HepG2 (cell line): ENCODE results near the gene ERRFI1. TPM values are rescaled to one million over a fixed set of nuclear protein-coding genes. Genes with fewer than 3 reads are reported as not detected.

Experiments
- ATAC-seq: fragments of 200-7000 bp; cut with Tn5 transposase; 3 replicates; pipeline ENCODE4 v1.9.1; 2020; ENCODE audit warnings: mild to moderate bottlenecking, moderate library complexity
- BruUV-seq: library from RNA; stranded (reverse); fragments of 400-500 nt; replicated peaks from 2 replicates; lab custom pipeline; 2021; lab: Mats Ljungman, UMichigan
- CTCF ChIA-PET: fragments of 300-600 bp; formaldehyde crosslinking; extraction: SDS; loops from one replicate; lab custom pipeline; 2021; ENCODE audit warnings: low total read pairs, inconsistent platforms, low intra/inter-chr PET ratio; lab: Yijun Ruan, JAX
- POLR2A ChIA-PET: fragments of 350-600 bp; sonication (Branson Sonifier 250); formaldehyde crosslinking; loops from one replicate; lab custom pipeline; 2020; ENCODE audit warnings: antibody characterized with exemption, inconsistent platforms; lab: Yijun Ruan, JAX
- DNase-seq: peaks from one replicate; pipeline ENCODE4 v3.0.0-alpha.2; 2015; ENCODE audit warnings: low spot score
- FAIRE-seq: peaks from 3 replicates; lab custom pipeline; 2011; peaks lifted over from hg19 to GRCh38; lab: Jason Lieb, UNC
- H2AFZ ChIP-seq: one replicate; pipeline ENCODE4 v1.6.1; 2011; ENCODE audit warnings: low read length, inconsistent platforms
- H3K27ac ChIP-seq: fragments of 300-600 bp; 3 replicates; pipeline ENCODE4 v1.8.0; 2011; ENCODE audit warnings: mixed run types, mild to moderate bottlenecking, mixed read lengths, low read length, inconsistent platforms; ENCODE audit not compliant: insufficient read depth; ENCODE audit errors: extremely low read length
- H3K27me3 ChIP-seq, 2 experiments: fragments of 200-600 bp in 1 of 2; 2 replicates in 1 of 2; 3 replicates in 1 of 2; pipeline versions ENCODE4 v1.6.0 to v1.8.0; 2011; ENCODE audit warnings: low read length in 2 of 2, mild to moderate bottlenecking in 2 of 2, moderate library complexity in 2 of 2, inconsistent platforms in 1 of 2; ENCODE audit not compliant: insufficient read depth in 2 of 2, control insufficient read depth in 1 of 2
- H3K36me3 ChIP-seq, 2 experiments: fragments of 200-600 bp in 1 of 2; replicated peaks in 1 of 2; 2 replicates in 1 of 2; 3 replicates in 1 of 2; pipeline versions ENCODE4 v1.5.1 to v1.8.0; 2011; ENCODE audit warnings: low read length in 2 of 2, inconsistent platforms in 1 of 2; ENCODE audit not compliant: insufficient read depth in 2 of 2, control insufficient read depth in 1 of 2
- H3K4me1 ChIP-seq: 2 replicates; pipeline ENCODE4 v1.5.1; 2012; ENCODE audit warnings: low read length, inconsistent platforms; ENCODE audit not compliant: insufficient read depth
- H3K4me2 ChIP-seq: 2 replicates; pipeline ENCODE4 v1.6.0; 2011; ENCODE audit warnings: low read depth, low read length, inconsistent platforms
- H3K4me3 ChIP-seq, 3 experiments: fragments of 200-600 bp in 1 of 3; sonication (generic), shearing (Covaris generic) in 1 of 3; replicated peaks in 1 of 3; 2 replicates each; pipeline ENCODE4 v1.5.1; 2011 to 2016; ENCODE audit warnings: low read length in 3 of 3, inconsistent platforms in 2 of 3, low read depth in 2 of 3, mild to moderate bottlenecking in 2 of 3, control low read depth in 1 of 3, mixed read lengths in 1 of 3; ENCODE audit not compliant: insufficient read depth in 1 of 3
- H3K79me2 ChIP-seq: one replicate; pipeline ENCODE4 v1.6.1; 2011; ENCODE audit warnings: low read length, inconsistent platforms; ENCODE audit not compliant: insufficient read depth
- H3K9ac ChIP-seq: 2 replicates; pipeline ENCODE4 v1.6.0; 2011; ENCODE audit warnings: mild to moderate bottlenecking, low read depth, low read length, inconsistent platforms; ENCODE audit not compliant: insufficient read depth
- H3K9me3 ChIP-seq: 2 replicates; pipeline ENCODE4 v1.5.1; 2012; ENCODE audit warnings: mild to moderate bottlenecking, low read length
- H4K20me1 ChIP-seq: 2 replicates; pipeline ENCODE4 v1.6.0; 2011; ENCODE audit warnings: inconsistent platforms, mild to moderate bottlenecking, low read length, moderate library complexity; ENCODE audit not compliant: insufficient read depth
- CEBPB ChIP-seq: IDR thresholded peaks from 2 replicates; pipeline ENCODE4 v1.6.1; 2011; ENCODE audit warnings: low read depth, low read length, improper control_type of control experiment, borderline replicate concordance
- EZH2 ChIP-seq: conservative IDR thresholded peaks from 2 replicates; pipeline ENCODE4 v1.6.1; 2012; ENCODE audit warnings: mild to moderate bottlenecking, low read depth, low read length, moderate library complexity
- IRF9 ChIP-seq: sonication (generic); formaldehyde crosslinking; IDR thresholded peaks from 2 replicates; pipeline ENCODE4 v1.8.0; 2022; ENCODE audit warnings: missing genetic modification reagents, mild to moderate bottlenecking, borderline replicate concordance
- MEF2D ChIP-seq: sonication (generic); formaldehyde crosslinking; IDR thresholded peaks from 2 replicates; pipeline ENCODE4 v1.5.1; 2020; ENCODE audit warnings: mild to moderate bottlenecking, missing genetic modification reagents
- NCOA5 ChIP-seq: sonication (generic); formaldehyde crosslinking; IDR thresholded peaks from 2 replicates; pipeline ENCODE4 v1.4.0; 2020; ENCODE audit warnings: missing genetic modification reagents
- POLR2G ChIP-seq: fragments of 200-400 bp; formaldehyde crosslinking; IDR thresholded peaks from 2 replicates; pipeline ENCODE4 v1.6.1; 2018; ENCODE audit warnings: mild to moderate bottlenecking, low read depth, low read length, moderate library complexity
- PRMT3 ChIP-seq: sonication (generic); formaldehyde crosslinking; IDR thresholded peaks from 2 replicates; pipeline ENCODE4 v1.8.1; 2022; ENCODE audit warnings: low read depth, mild to moderate bottlenecking, moderate library complexity, missing genetic modification reagents, borderline replicate concordance
- SOX5 ChIP-seq: IDR thresholded peaks from 2 replicates; pipeline ENCODE4 v1.6.1; 2016; ENCODE audit warnings: borderline replicate concordance
- SP5 ChIP-seq: IDR thresholded peaks from 2 replicates; pipeline ENCODE4 v1.6.1; 2016; ENCODE audit warnings: low read depth, borderline replicate concordance
- SSRP1 ChIP-seq: IDR thresholded peaks from 2 replicates; pipeline ENCODE4 v1.6.1; 2016; ENCODE audit warnings: control low read depth
- TBX3 ChIP-seq: fragments of 450-650 bp; IDR thresholded peaks from 2 replicates; pipeline ENCODE4 v1.6.1; 2017; ENCODE audit warnings: antibody characterized with exemption, mild to moderate bottlenecking, inconsistent platforms, borderline replicate concordance
- ZBTB25 ChIP-seq: IDR thresholded peaks from 2 replicates; pipeline ENCODE4 v1.6.1; 2018; ENCODE audit warnings: missing genetic modification reagents
- ZNF850 ChIP-seq: sonication (generic); formaldehyde crosslinking; conservative IDR thresholded peaks from 2 replicates; pipeline ENCODE4 v1.9.0; 2021; ENCODE audit warnings: mild to moderate bottlenecking, missing genetic modification reagents
- WGBS: methylation state at CpG from one replicate; pipeline ENCODE4 v1.1.6; 2017; ENCODE audit warnings: low lambda C conversion rate; 5-methylcytosine and 5-hydroxymethylcytosine counted together
- in situ Hi-C: cut with HindIII; loops from 2 replicates; pipeline ENCODE4 v1.10.0; 2017; ENCODE audit warnings: low pct_unique_long_range_greater_than_20kb; ENCODE audit not compliant: extremely low pct_ligation_motif_present
- intact Hi-C: fragments of 100-400 bp; cut with micrococcal nuclease; formaldehyde crosslinking; loops from one replicate; pipeline ENCODE4 v1.10.0; 2022; ENCODE audit not compliant: unreplicated experiment
- polyA plus RNA-seq, 8 experiments: library from polyadenylated mRNA; depleted of rRNA in 3 of 8; stranded (reverse) in 7 of 8; unstranded in 1 of 8; fragments of >200 nt; fragmentation: Illumina TruSeq in 4 of 8; extraction: Trizol in 4 of 8; gene quantifications; 2 replicates each; pipeline versions ENCODE4 v1.2.1 to v1.2.3, GENCODE V29; 2011 to 2016; ENCODE audit warnings: low read depth in 4 of 8, missing spikeins in 1 of 8, mixed read lengths in 1 of 8; ENCODE audit not compliant: insufficient read depth in 1 of 8
- total RNA-seq, 5 experiments: library from RNA; depleted of rRNA; stranded (reverse); fragments of >200 nt; fragmentation: Illumina TruSeq; extraction: Trizol; gene quantifications; 2 replicates each; pipeline ENCODE4 v1.2.3, GENCODE V29; 2016; ENCODE audit warnings: low read depth in 1 of 5
- TF ChIP-seq, protein P1 (sequence below): IDR thresholded peaks from 2 replicates; pipeline ENCODE4 v1.6.1; 2016; ENCODE audit warnings: missing compliant biosample characterization, missing genetic modification reagents, borderline replicate concordance
- TF ChIP-seq, protein P2 (sequence below): sonication (generic); formaldehyde crosslinking; IDR thresholded peaks from 2 replicates; pipeline ENCODE4 v1.8.1; 2023; ENCODE audit warnings: mild to moderate bottlenecking, missing genetic modification reagents
- TF ChIP-seq, protein P3 (sequence below): sonication (generic); formaldehyde crosslinking; IDR thresholded peaks from 2 replicates; pipeline ENCODE4 v1.4.0; 2020; ENCODE audit warnings: mild to moderate bottlenecking, missing genetic modification reagents, borderline replicate concordance

Gene ERRFI1
- total and polyA plus RNA-seq, 2 of the 13 experiments (the other 11 are each of a cell fraction or from before 2014, with no cell fraction given) = 84.4 to 753 TPM

DNA sequence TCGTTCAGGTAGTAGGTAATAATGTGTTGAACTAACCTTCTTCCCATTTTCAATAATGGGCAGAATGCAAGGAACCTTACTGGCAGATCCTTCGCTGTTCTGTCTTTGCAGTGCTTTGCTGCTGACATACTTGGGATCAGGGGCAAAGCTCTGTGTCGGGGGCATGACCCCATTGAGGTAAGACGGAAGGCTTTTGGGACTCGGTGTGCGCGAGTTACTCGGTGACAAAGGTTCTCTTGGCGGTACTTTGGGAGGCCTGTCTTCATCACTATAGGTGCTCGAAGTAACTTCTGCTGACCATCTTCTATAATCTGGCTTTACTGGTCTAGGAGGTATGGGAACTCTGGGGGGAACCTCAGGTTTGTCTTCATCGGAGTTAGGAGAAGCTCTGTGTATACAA, 12.7 kb downstream of the ERRFI1 start:
- DNase-seq (no peak), FAIRE-seq (no peak), ATAC-seq (no peak)
- intact Hi-C loops = no loop called here
- H3K9me3 ChIP-seq = no peaks in the 10 kb centered on the region
- no peak overlapping the region for H2AFZ ChIP-seq
- WGBS = 92% methylated on average over 11 of the region's 11 CpGs
- H3K9ac ChIP-seq = no peak overlapping the region
- H3K4me2 ChIP-seq = no peak overlapping the region
- no TSS peak for BruUV-seq
- peaks cover 98% of the 10 kb centered on the region for H4K20me1 ChIP-seq
- H3K36me3 ChIP-seq = peaks cover 28 to 42% of the 10 kb centered on the region in 2 experiments
- no peak overlapping the region for H3K27ac ChIP-seq
- no peak overlapping the region for H3K4me3 ChIP-seq
- ChIA-PET CTCF (no interaction called here), POLR2A (interaction anchor here (1.1 to 6.9 kb wide), 3 partner anchors 11 to 301 kb away, joined by 3 to 99 read pairs (median 3); partner anchors contain the start of gene ERRFI1)
- peaks cover 54% of the 10 kb centered on the region for H3K79me2 ChIP-seq
- no peaks in the 10 kb centered on the region for H3K27me3 ChIP-seq
- in situ Hi-C loops = loop anchor here (10.0 kb wide), 1 partner anchor 301 kb away; the partner anchor contains the start of gene SLC45A1
- peaks cover 62% of the 10 kb centered on the region for H3K4me1 ChIP-seq
- TF ChIP-seq SSRP1 (CRISPR knock-in tag) (peak; percentile 93; the same call in 1 of the 2 replicates), POLR2G (peak; percentile 45; the same call in 1 of the 2 replicates), PRMT3 (CRISPR knock-in tag) (no peak), IRF9 (no peak), NCOA5 (CRISPR knock-in tag) (no peak), SP5 (no peak), SOX5 (no peak), MEF2D (CRISPR knock-in tag) (0 out of 2 replicates have a peak, but pooled peaks have one; percentile 39), EZH2 (no peak), CEBPB (no peak), ZBTB25 (no peak), ZNF850 (CRISPR knock-in tag) (no peak), TBX3 (no peak)
- TF ChIP-seq, protein P1, sequence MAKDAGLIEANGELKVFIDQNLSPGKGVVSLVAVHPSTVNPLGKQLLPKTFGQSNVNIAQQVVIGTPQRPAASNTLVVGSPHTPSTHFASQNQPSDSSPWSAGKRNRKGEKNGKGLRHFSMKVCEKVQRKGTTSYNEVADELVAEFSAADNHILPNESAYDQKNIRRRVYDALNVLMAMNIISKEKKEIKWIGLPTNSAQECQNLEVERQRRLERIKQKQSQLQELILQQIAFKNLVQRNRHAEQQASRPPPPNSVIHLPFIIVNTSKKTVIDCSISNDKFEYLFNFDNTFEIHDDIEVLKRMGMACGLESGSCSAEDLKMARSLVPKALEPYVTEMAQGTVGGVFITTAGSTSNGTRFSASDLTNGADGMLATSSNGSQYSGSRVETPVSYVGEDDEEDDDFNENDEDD = no peak
- TF ChIP-seq, protein P2, sequence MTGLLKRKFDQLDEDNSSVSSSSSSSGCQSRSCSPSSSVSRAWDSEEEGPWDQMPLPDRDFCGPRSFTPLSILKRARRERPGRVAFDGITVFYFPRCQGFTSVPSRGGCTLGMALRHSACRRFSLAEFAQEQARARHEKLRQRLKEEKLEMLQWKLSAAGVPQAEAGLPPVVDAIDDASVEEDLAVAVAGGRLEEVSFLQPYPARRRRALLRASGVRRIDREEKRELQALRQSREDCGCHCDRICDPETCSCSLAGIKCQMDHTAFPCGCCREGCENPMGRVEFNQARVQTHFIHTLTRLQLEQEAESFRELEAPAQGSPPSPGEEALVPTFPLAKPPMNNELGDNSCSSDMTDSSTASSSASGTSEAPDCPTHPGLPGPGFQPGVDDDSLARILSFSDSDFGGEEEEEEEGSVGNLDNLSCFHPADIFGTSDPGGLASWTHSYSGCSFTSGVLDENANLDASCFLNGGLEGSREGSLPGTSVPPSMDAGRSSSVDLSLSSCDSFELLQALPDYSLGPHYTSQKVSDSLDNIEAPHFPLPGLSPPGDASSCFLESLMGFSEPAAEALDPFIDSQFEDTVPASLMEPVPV (CRISPR knock-in tag) = 0 out of 2 replicates have a peak, but pooled peaks have one; percentile 56
- TF ChIP-seq, protein P3, sequence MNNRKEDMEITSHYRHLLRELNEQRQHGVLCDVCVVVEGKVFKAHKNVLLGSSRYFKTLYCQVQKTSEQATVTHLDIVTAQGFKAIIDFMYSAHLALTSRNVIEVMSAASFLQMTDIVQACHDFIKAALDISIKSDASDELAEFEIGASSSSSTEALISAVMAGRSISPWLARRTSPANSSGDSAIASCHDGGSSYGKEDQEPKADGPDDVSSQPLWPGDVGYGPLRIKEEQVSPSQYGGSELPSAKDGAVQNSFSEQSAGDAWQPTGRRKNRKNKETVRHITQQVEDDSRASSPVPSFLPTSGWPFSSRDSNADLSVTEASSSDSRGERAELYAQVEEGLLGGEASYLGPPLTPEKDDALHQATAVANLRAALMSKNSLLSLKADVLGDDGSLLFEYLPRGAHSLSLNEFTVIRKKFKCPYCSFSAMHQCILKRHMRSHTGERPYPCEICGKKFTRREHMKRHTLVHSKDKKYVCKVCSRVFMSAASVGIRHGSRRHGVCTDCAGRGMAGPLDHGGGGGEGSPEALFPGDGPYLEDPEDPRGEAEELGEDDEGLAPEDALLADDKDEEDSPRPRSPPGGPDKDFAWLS (CRISPR knock-in tag) = no peak
